GM21526 (cell line): ENCODE results near the gene SNAP25.

Experiments used
- ATAC-seq: cut with Tn5 transposase; IDR thresholded peaks from one replicate; pipeline ENCODE4 v1.9.1; 2021; ENCODE audit warnings: moderate library complexity; ENCODE audit not compliant: unreplicated experiment, low FRiP score

The SNAP25 gene

DNA sequence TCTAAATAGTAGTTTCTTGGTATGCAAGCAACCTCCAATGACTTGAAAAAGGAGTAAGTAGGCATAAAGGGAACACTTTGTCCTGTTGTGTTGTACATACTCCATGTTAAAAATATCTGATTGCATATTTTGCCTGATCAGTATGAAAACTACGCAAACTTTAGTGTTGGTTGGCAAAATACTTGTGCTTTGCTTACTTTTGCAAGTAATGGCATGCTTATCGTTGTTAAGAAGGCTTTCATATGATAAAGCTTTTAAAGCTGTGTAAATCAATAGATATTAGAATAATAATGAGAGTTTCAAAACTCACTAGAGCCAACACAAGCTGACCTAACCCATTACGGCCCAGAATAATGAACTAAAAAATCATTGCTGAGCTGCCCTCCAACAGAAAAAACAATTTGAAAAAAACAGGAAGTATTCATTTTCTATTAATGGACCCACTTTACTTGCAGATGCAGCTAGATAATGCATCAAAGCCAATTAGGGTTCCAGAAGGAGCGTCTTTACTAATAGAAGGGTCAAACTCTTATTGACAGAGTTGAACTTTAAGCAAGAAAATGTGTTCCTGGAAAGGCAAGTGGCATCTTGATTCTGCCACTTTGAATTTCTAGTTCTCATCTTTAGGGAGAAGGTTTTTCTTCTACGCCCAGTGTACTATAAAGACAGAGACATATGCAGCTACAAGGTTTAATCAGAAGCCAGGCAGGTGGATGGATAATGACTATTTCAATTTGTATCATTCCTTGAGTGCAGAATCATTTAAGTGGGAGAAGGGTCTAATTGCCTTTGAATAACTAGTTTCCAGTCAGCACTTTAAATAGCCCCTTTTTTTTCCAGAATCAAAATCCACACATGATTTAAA is 82.2 kb downstream of the SNAP25 start:
- ATAC-seq, result no peak

DNA sequence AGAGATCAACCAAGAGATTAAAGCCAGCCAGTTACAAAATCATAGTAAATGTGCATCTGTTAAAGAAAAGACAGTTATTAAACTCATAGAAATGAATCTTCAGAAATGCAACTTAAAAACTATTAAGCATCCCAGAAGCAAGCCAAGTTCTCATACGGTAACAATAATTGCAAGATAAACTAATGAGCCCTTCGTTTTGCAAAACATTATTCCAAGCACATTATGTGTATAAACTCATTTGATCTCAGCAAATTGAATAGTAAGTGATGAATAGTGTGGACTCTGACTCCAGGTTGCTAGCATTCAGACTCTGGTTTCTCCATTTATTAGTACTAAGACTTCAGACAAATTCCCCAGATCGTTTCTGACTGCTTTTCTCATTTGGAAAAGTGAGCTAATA is 85.2 kb downstream of the SNAP25 start:
- ATAC-seq, result no peak

DNA sequence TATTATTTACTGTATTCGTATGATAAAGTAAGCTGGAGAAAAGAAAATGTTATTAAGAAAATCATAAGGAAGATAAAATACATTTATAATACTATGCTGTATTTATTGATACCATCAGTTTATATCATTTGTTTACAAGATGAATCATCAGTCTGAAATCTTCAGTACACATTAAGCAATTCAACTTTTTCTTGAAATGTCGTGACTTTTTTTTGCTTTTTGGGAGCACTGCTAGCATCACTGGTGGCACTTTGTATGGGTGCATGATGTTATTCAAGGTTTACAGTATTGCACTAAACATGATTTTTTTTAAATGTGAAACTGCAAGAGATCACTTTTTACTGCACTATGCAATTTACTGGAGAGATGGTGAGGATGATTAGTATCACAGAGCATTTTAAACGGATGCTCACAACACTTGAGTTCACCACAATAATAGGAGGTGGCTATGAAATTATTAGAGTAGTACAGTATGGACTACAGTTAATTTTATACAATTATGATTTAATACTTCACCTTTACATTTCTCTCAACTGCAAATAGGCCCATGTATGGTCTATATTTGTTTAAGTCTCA is 85.9 kb downstream of the SNAP25 start:
- ATAC-seq, result no peak

DNA sequence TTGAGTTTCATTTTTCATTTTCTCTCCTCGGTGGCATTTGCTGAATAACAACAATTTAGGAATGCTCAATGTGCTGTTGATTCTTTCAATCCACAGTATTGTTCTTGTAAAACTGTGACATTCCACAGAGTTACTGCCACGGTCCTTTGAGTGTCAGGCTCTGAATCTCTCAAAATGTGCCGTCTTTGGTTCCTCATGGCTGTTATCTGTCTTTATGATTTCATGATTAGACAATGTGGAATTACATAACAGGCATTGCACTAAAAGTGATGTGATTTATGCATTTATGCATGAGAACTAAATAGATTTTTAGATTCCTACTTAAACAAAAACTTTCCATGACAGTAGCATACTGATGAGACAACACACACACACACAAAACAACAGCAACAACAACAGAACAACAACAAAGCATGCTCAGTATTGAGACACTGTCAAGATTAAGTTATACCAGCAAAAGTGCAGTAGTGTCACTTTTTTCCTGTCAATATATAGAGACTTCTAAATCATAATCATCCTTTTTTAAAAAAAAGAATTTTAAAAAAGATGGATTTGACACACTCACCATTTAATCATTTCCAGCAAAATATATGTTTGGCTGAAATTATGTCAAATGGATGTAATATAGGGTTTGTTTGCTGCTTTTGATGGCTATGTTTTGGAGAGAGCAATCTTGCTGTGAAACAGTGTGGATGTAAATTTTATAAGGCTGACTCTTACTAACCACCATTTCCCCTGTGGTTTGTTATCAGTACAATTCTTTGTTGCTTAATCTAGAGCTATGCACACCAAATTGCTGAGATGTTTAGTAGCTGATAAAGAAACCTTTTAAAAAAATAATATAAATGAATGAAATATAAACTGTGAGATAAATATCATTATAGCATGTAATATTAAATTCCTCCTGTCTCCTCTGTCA is 88.1 kb downstream of the SNAP25 start:
- no peak for ATAC-seq

DNA sequence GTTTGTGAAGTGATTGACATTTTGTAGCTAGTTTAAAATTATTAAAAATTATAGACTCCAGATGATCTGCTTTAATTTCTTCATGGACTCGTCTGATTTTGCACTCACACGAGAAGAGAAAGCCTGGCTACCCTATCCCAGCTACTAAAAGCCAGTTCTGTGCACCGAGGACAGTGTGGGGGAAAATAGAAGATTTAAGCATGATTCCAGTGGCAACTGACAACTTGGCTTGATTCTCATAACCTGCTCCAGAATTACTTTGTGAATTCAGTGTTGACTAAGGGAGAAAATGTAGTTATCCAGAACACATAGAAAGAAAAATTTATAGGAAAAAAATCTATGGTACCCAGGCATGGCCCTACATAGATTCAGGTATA is 88.7 kb downstream of the SNAP25 start:
- no peak for ATAC-seq

DNA sequence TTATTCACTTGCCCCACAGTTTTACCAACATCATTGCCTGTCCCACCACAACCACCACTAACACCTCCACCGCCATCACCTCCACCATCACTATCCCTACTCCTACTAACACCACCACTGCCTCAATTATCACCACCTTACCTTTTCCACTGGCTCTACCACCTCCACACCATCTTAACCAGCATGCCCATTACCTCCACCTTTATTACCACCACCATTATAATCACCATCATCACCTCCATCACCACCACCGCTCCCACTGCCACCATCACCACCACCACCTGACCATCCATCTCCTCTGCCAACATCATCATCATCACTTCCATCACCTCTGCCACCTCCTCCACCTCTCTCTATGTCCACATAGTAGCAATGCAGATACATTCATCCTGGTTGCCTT is 90.0 kb downstream of the SNAP25 start:
- no peak for ATAC-seq

DNA sequence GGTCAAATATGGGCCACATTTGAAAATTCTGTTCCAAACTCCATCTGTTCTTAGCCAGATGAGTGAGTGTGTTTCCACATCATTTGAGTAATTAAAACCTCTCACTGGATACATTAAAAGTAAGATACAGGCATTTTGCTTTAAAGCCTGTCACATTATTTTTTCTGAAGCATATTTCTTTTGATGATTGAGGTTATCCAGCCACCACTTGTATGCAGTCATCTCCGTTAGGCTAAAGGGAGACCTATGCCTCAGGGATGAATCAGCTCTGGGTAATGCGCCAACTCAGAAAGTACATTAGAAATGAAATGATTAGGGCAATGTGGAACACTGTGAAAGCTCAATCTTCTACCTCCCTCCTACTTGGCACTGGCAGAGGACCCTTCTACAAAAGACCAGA is 90.7 kb downstream of the SNAP25 start:
- ATAC-seq, result no peak

DNA sequence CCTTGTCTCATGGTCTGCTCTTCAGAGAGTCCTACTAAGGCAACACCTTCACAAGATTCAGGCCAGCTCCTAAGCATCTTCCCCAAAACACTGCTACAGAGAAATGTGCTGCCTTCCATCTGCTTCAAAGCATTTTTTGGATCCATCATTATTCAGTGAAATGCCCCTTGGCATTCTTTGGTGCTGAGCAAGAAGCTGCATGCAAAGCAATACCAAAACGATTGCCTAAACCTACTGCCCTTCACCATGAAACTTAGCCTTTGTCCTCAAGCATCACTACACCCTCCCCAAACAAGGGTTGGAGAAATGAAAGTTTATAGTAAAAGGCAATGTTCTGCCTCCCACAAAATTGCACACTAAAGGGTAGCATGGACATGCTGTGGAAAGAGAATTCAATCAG is 93.5 kb downstream of the SNAP25 start:
- no peak for ATAC-seq

DNA sequence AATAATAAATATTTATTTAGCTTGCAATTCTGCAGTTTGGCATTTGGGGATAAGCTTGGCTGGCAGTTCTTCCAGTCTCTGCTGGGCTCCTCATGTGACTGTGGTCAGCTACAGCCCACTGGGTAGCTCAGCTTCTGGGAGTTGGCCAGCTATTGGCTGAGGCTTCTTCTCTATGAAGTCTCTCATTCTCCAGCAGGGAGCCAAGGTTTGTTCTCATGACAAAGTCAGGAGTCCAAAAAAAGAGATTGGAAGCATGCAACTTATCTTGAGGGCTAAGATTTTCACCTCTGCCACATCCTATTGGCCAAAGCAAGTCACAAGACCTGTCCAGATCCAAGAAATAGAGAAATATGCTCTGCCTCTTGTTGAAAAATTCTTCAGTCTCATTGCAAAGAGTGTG is 94.6 kb downstream of the SNAP25 start:
- no peak for ATAC-seq

DNA sequence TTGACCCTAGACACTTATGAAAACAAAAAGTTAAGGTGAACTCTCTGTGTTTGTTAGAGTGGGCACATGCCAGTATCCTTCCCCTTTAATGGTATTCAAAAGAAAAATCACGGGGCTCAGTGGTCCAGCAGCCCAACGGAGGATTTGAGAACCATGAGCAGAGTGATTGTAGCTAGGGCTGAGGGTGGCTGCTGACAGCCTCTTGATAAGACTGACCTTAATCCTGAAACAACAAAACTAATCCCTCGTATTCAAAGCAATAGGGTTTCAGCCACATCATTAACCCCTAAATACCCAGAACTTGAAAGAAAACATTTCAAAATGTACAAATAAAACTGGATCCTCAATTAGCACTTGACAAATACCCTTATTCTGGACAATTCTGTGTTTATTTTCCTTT is 95.1 kb downstream of the SNAP25 start:
- no peak for ATAC-seq

DNA sequence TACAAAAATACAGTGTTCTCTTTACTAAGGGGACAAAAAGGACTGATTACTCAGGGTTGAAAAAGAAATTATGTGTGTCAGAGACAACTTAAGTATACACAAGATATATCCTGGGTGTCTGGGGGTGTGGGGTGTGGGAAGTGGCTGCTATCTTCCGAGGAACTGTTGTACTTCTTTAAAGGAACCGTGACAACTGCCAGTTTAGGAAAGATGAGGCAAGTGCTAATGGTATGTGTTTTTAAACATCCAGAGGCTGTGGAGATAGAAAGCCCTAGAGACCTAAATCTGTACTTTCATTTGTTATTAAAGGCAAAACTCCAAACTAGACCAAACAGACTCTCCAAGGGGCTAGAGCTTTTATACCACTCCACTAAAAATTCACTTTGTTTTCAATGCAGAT is 95.6 kb downstream of the SNAP25 start:
- ATAC-seq, result no peak

DNA sequence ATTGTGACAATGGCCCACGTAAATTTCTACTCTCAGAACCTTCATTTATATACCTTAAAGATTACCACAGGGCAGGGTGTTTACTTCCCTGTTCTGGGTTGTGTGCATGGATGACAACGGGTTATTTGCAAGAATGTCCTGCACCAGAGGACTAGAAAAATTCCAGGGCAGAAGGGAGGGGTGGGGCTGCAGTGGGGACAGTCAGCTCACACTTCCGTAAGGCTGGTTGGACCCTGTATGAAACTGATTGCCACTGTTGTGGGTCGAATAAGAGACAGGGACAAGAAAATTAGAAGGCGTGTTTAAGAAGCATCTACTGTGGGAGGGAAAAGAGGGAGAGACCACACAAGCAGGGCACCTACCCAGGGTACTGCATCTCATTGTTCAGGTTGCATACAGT is 96.5 kb downstream of the SNAP25 start:
- ATAC-seq, result no peak

DNA sequence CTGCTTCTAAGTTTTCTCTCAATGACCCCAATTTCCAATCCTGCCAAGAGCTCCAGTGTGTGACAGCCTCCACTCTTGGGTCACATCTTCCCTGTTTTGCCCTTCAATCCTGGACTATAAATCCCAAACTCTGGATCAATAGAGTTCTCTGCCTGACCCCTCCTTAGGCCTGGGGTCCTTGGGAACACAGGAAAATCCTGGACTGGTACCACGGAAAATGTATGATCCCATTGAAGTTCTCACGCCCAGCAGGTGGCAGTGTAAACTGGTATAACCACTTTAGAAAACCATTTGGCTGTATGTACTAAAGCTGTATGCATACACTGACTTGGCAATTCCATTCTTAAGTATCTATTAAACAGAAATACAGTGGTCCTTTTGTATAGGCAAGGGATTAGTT is 98.0 kb downstream of the SNAP25 start:
- ATAC-seq, result no peak

DNA sequence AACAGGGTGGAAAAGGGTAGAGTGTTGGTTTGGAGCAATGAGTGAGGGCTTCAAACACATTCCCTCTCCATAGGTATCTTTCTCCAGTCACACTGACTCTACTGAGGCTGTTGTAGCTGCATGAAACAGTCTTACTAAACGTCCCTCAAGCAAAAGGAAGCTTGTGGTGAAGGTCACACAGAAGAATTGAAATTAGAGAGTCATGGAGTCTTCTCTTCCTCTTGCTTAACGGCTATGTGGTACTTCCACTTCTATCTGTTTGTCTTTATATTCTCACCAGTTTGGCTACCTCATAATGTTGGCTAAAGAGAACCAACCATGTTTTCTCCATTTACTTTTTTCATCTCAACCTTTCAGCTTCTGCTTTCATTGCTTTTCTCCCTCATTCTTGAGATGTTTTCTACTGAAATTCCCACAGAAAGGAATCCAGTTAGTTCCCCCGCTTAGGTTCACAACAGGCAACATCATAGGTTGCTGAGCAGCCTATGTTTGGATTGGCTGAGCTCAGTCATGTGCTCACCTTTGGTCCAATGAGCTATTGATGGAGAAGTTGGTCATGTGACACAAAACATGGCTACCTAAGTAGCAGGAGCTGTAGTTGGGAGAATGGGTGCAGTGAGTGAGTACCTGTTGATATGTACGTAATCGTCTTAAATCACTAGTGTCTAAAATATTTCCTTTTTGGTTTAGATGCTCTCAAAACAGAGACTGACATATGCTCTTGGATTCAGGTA is 99.8 kb downstream of the SNAP25 start:
- ATAC-seq, result no peak

DNA sequence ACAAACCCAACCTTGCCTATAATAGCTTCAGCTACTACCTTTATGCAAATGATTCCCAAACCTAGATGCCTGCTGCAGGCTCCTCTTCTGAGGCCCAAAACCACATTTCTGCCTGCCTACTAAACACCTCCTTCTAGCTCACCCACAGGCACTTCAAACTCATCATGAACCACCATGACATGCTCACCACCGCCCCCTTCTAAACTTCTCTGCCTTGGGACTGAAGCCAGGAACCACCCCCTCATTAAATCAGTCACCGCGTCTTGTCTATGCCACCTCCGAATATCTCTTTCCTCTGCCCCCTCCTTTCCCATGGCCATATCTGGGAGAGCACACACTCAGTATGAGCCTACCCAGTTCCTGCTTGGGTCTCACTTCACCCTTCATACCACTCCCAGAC is 101.2 kb downstream of the SNAP25 start:
- no peak for ATAC-seq

DNA sequence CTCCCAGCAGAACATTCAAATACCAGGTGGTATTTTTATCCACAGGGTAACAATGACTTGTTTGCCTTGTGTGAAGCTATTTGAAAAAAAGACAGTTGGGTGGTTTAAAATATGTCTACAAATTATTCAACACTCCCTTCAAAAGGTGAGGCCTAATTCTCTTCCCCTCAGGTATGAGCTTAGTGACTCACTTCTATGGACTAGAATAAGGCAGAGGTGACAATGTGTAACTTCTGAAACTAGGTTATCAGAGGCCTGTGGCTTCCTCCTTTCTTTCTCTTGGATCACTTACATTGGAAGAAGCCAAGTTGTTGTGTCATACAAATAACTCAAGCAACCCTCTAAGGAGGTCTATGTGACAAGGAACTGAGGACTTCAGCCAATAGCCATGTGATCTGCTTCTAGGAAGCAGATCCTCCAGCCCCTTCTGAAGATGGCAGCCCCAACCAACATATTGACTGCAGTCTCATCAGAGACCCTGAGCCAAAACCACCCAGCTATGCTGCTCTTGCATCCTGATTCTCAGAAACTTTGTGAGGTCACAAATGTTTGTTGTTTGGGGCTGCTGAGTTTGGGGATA is 102.6 kb downstream of the SNAP25 start:
- ATAC-seq, result no peak

DNA sequence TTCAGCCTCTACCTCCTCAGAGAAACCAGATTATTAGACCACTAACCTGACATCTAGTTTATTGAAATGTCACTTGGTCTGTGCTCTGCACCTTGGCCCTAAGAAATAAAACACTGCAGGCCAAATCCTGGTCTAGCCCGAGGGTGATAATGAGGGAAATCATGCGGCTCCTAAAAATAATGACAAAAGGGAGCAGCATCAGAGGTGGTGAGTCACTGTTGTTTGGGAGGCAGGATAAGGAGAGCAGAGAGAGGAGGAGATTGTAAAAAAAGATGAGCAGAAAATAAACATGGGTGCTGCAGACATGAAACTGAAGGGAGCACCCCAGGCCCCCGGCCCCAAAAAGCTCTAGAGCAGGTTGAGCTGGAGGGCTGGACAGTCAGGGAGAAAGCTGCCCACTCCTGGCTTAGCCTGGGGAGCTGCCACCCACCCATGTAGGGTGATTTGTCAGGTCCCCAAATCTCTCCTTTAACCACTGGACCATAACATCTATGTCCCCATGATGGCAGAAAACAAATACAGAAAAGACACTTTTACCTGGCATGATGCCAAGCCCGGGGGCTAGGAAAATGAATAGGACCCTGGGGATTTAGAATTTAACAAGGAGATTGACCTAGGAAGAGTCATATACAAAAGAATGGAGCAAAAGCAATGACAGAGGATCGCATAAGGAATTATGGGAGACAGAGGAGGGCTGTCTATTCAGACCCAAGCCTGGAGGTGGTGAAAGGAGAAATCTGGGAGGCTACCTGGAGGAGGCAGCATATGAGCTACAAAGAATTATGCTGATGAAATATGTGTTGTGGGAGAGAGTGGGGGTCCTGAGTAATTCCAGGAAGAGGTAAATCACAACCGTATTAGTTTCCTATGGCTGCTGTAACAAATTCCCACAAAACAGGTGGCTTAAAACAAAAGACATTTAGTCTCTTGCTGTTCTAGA is 103.7 kb downstream of the SNAP25 start:
- ATAC-seq, result no peak

DNA sequence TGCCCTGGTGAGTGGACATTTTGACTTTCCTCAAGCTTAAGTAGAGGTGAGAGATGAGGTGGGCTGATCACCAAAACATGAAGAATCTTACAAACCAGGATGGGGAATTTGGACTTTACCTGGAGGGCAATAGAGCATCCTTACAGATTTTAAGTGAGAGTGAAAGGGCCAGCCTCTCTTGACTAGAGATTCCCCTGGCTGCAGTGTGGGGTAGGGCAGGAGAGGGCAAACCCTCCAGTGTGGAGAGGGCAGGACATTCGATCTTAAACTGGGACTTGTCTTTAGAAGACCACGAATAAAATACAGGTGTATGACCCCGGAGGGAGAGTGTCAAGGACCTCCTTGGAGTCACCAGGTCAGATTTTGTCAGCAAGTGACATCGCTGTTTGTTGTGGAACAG is 105.1 kb downstream of the SNAP25 start:
- ATAC-seq, result no peak

DNA sequence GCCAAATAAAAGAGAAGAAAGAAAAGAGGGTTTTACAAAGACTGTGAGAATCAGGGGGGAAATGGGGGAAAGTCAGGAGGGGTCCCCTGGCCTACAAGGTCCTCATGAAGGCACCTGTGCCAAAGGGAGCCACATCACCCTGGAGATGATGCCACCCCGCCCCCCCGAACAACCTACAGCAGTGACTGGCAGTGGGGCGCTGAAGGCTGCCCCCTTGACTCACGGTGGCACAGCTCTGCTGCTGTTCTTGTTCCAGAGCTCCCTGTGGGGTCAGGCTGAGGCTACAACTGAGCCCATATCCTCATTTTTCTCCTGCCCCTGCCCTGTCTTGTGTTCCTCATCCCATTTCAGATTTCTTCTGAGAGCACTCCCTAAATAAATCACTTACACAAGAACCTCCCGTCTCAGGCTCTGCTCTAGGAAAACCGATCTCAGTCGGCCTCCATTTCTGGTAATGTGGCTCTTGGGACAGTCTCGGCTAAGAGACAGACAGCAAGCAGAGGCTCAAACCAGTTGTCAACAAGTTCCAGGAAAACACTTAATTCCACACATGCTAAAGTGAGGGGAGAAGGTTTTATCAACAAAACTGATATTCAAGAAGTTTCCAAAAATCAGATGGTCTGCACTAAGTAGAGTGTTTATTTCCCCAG is 105.7 kb downstream of the SNAP25 start:
- ATAC-seq, result no peak
